ENCODE measurements around the gene MAPK12. TPM values are rescaled to one million over a fixed set of nuclear protein-coding genes. Genes with fewer than 3 reads are reported as not detected.

Gene MAPK12
- total and polyA plus RNA-seq, 2 donors (not counting 3 experiments of a cell fraction or from before 2014, with no cell fraction given): 72.3 to 86.8 TPM

DNA sequence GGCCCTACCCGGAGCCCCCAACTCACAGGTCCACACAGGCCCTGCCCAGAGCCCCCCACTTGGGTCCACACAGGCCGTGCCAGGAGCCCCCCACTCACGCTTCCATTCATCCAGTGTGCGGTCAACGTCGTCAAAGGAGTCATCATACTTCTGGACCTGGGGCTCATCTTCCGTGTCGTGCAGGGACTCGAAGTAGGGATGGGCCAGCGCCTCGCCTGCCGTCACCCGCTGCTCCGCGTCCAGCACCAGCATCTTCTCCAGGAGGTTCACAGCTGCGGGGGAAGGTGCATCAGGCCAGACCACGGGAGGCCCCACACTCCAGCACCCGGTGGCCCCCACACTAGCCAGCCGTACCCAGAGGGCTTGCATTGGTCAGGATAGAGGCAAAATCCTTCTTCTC lies 6.4 kb downstream of the MAPK12 start:
- ChIA-PET POLR2A (no interaction called here), CTCF (interaction anchor here (1.4 kb wide), 2 partner anchors 12 to 86 kb away, joined by 3 to 6 read pairs; no protein-coding TSS in a partner anchor)
- Histone ChIP-seq H3K4me3 (replicated peaks in 1 of 3; ENCODE audit: insufficient read depth in 1 of 3, low read depth in 1 of 3, low read length in 3 of 3) (no peak overlapping the region), H4K20me1 (replicated peaks; ENCODE audit: control insufficient read depth, extremely low read depth, insufficient read depth, low read length) (no peaks in the 10 kb centered on the region), H3K36me3 (ENCODE audit: control insufficient read depth in 2 of 2, extremely low read depth in 1 of 2, insufficient read depth in 2 of 2, low read length in 2 of 2) (peaks cover 0 to 36% of the 10 kb centered on the region in 2 experiments), H3K27ac (ENCODE audit: insufficient read depth, low read depth, low read length) (no peak overlapping the region), H3K9me1 (replicated peaks; ENCODE audit: control insufficient read depth, extremely low read depth, insufficient read depth, low read length) (no peaks in the 10 kb centered on the region), H3K4me2 (ENCODE audit: insufficient read depth, low read length) (no peak overlapping the region), H3K9me3 (replicated peaks; ENCODE audit: control insufficient read depth, insufficient read depth, low read length) (no peaks in the 10 kb centered on the region), H3K27me3 (ENCODE audit: control insufficient read depth in 2 of 2, insufficient read depth in 2 of 2, low read length in 2 of 2) (no peaks in the 10 kb centered on the region), H3K79me2 (ENCODE audit: control insufficient read depth, insufficient read depth, low read length) (peaks cover 14% of the 10 kb centered on the region), H3K9ac (replicated peaks; ENCODE audit: extremely low read depth, insufficient read depth, low read length) (no peak overlapping the region), H3K4me1 (ENCODE audit: control insufficient read depth, extremely low read depth, insufficient read depth, low read length) (peaks cover 11% of the 10 kb centered on the region), H2AFZ (ENCODE audit: low read depth, low read length) (no peak overlapping the region)
- intact Hi-C loops (cut with micrococcal nuclease) (no loop called here), dilution Hi-C loops (cut with MboI; ENCODE audit: extremely low pct_ligation_motif_present, low sequenced_read_pairs) (no loop called here)
- BruUV-seq (replicated peaks): no TSS peak
- FAIRE-seq: no peak
- TF ChIP-seq MYC (IDR thresholded peaks at IDR 0.05; ENCODE audit: low read depth, low read length) (no peak), FOS (IDR thresholded peaks at IDR 0.05; ENCODE audit: borderline replicate concordance, insufficient read depth, low read length) (no peak), JUN (IDR thresholded peaks at IDR 0.05; ENCODE audit: borderline replicate concordance, insufficient read depth, insufficient read length, low read depth) (no peak), POLR2A (IDR thresholded peaks at IDR 0.05; ENCODE audit: low read depth, low read length) (no peak), EZH2 (IDR thresholded peaks at IDR 0.05; ENCODE audit: borderline replicate concordance, low read depth, low read length, severe bottlenecking) (no peak), GATA2 (IDR thresholded peaks at IDR 0.05; ENCODE audit: insufficient read depth, insufficient read length, low read depth, low read length) (no peak), POLR2AphosphoS5 (IDR thresholded peaks at IDR 0.05; ENCODE audit: insufficient read depth, low read depth, low read length) (no peak)
- TF ChIP-seq, protein P1, sequence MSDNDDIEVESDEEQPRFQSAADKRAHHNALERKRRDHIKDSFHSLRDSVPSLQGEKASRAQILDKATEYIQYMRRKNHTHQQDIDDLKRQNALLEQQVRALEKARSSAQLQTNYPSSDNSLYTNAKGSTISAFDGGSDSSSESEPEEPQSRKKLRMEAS (IDR thresholded peaks at IDR 0.05; ENCODE audit: insufficient read depth, insufficient read length): no peak
- TF ChIP-seq, protein P2, sequence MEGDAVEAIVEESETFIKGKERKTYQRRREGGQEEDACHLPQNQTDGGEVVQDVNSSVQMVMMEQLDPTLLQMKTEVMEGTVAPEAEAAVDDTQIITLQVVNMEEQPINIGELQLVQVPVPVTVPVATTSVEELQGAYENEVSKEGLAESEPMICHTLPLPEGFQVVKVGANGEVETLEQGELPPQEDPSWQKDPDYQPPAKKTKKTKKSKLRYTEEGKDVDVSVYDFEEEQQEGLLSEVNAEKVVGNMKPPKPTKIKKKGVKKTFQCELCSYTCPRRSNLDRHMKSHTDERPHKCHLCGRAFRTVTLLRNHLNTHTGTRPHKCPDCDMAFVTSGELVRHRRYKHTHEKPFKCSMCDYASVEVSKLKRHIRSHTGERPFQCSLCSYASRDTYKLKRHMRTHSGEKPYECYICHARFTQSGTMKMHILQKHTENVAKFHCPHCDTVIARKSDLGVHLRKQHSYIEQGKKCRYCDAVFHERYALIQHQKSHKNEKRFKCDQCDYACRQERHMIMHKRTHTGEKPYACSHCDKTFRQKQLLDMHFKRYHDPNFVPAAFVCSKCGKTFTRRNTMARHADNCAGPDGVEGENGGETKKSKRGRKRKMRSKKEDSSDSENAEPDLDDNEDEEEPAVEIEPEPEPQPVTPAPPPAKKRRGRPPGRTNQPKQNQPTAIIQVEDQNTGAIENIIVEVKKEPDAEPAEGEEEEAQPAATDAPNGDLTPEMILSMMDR (IDR thresholded peaks at IDR 0.05; ENCODE audit: extremely low read depth in 1 of 2, insufficient read depth in 1 of 2, low read depth in 1 of 2, low read length in 2 of 2): no peak
- DNase-seq (ENCODE audit: low read depth, low spot score): no peak

All from endothelial cell of umbilical vein (primary cell).